ENCODE data around the gene POLR1H.

GRCh38 chr6:30102414-30102969, 41.4 kb downstream of the POLR1H start:
- no peak for TF ChIP-seq CTCF (IDR thresholded peaks at IDR 0.05)
- TF ChIP-seq EP300 (IDR thresholded peaks at IDR 0.05), result no peak
